ENCODE measurements around the gene TNFRSF6B. TPM values are rescaled to one million over a fixed set of nuclear protein-coding genes. Genes with fewer than 3 reads are reported as not detected.

Gene TNFRSF6B
- total RNA-seq, 1 experiment from 2014 or later = 4.6 TPM

DNA sequence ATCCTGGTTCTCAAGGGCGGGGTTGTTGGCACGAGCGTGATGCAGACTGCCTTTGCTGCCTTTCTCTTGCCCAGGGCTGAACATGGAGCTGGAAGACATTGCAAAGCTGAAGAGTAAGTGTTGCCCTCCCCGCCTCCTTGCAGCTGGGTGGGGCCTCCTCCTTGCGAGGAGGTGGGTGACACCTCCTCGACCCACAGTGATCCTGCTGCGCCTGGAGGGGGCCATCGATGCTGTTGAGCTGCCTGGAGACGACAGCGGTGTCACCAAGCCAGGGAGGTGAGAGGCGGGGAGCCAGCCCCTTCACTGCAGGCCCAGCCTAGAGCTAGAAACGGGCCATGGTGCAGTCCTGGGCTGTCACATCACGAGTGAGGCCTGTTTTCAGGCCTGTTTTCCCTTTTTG is 18.4 kb upstream of the TNFRSF6B start:
- Histone ChIP-seq H3K9me3 (ENCODE audit: low read length) (no peaks in the 10 kb centered on the region), H4K20me1 (ENCODE audit: insufficient read depth, low read depth, low read length) (no peaks in the 10 kb centered on the region), H3K9ac (ENCODE audit: low read length) (no peak overlapping the region), H3K79me2 (ENCODE audit: low read length) (no peaks in the 10 kb centered on the region), H3K36me3 (ENCODE audit: insufficient read depth, low read length) (no peaks in the 10 kb centered on the region), H3K27ac (ENCODE audit: low read length) (no peak overlapping the region), H3K4me3 (ENCODE audit: low read length) (no peak overlapping the region), H3K4me2 (ENCODE audit: low read depth, low read length, poor library complexity, severe bottlenecking) (no peak overlapping the region), H3K27me3 (ENCODE audit: low read length) (no peaks in the 10 kb centered on the region), H3K9me2 (replicated peaks; ENCODE audit: insufficient read depth, low read length) (no peaks in the 10 kb centered on the region), H2AFZ (ENCODE audit: low read length) (no peak overlapping the region), H3K4me1 (ENCODE audit: low read length) (no peaks in the 10 kb centered on the region)
- DNase-seq = no peak

DNA sequence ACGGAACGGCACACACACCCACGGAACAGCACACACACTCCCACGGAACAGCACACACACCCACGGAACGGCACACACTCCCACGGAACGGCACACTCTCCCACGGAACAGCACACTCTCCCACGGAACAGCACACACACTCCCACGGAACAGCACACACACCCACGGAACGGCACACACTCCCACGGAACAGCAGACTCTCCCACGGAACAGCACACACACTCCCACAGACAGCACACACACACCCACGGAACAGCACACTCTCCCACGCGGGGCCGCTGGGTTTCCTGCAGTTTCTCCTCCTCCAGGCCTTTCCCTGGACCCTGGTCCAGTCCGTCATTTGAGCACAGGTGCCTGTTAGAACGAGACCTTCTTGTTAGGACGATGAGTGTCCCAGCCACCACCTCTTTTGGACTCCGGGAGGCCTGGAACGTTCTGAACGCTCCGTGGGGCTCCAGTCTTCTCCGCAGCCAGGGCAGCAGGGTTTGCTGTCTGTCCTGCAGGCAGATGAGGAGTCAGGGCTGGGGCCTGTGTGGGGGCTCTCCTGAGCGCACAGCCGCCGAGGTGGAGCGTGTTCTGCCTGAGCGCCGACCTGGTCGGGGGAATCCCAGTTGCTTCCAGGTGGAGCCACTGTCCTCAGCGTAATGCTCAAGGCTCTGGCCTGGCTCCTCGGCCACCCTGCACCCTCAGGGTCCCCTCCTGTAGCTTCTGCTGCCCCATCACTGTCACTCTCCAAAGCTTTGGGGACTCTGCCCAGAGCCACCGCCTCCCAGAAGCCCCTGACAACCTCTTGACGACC is 17.6 kb upstream of the TNFRSF6B start:
- Histone ChIP-seq H2AFZ (ENCODE audit: low read length) (no peak overlapping the region), H3K9ac (ENCODE audit: low read length) (no peak overlapping the region), H3K27ac (ENCODE audit: low read length) (no peak overlapping the region), H3K4me1 (ENCODE audit: low read length) (no peaks in the 10 kb centered on the region), H3K79me2 (ENCODE audit: low read length) (no peaks in the 10 kb centered on the region), H3K36me3 (ENCODE audit: insufficient read depth, low read length) (no peaks in the 10 kb centered on the region), H4K20me1 (ENCODE audit: insufficient read depth, low read depth, low read length) (no peaks in the 10 kb centered on the region), H3K4me2 (ENCODE audit: low read depth, low read length, poor library complexity, severe bottlenecking) (no peak overlapping the region), H3K27me3 (ENCODE audit: low read length) (no peaks in the 10 kb centered on the region), H3K9me2 (replicated peaks; ENCODE audit: insufficient read depth, low read length) (no peaks in the 10 kb centered on the region), H3K4me3 (ENCODE audit: low read length) (no peak overlapping the region), H3K9me3 (ENCODE audit: low read length) (no peaks in the 10 kb centered on the region)
- no peak for DNase-seq

DNA sequence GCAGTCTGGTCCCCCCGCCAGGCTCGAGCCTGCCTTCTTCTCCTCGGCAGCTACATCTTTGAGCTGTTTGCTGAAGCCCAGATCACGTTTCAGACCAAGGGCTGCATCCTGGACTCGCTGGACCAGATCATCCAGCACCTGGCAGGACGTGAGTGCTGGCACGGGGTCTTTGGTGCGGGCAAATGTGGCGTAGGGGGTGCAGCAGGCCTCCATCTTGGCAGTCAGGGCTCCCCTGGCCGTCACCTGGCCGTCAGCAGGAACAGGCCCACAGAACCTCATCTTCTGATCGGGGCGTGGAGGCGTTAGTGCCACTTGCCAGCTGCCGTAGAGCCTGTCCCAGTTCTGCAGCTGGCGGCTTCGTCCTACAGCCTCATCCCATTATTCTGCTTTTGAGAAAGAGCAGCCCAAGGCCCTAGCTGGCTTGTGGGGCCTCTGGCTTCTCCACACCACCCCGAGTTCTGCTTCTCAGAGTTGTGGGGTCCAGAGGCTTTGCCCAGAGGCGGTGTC is 16.6 kb upstream of the TNFRSF6B start:
- H4K20me1 ChIP-seq (ENCODE audit: insufficient read depth, low read depth, low read length) = no peaks in the 10 kb centered on the region
- no peaks in the 10 kb centered on the region for H3K4me1 ChIP-seq (ENCODE audit: low read length)
- H2AFZ ChIP-seq (ENCODE audit: low read length) = no peak overlapping the region
- H3K36me3 ChIP-seq (ENCODE audit: insufficient read depth, low read length) = no peaks in the 10 kb centered on the region
- no peak overlapping the region for H3K27ac ChIP-seq (ENCODE audit: low read length)
- H3K27me3 ChIP-seq (ENCODE audit: low read length) = no peaks in the 10 kb centered on the region
- DNase-seq = no peak
- no peaks in the 10 kb centered on the region for H3K79me2 ChIP-seq (ENCODE audit: low read length)
- no peaks in the 10 kb centered on the region for H3K9me2 ChIP-seq (replicated peaks; ENCODE audit: insufficient read depth, low read length)
- no peaks in the 10 kb centered on the region for H3K9me3 ChIP-seq (ENCODE audit: low read length)
- H3K9ac ChIP-seq (ENCODE audit: low read length) = no peak overlapping the region
- H3K4me3 ChIP-seq (ENCODE audit: low read length) = no peak overlapping the region
- no peak overlapping the region for H3K4me2 ChIP-seq (ENCODE audit: low read depth, low read length, poor library complexity, severe bottlenecking)

DNA sequence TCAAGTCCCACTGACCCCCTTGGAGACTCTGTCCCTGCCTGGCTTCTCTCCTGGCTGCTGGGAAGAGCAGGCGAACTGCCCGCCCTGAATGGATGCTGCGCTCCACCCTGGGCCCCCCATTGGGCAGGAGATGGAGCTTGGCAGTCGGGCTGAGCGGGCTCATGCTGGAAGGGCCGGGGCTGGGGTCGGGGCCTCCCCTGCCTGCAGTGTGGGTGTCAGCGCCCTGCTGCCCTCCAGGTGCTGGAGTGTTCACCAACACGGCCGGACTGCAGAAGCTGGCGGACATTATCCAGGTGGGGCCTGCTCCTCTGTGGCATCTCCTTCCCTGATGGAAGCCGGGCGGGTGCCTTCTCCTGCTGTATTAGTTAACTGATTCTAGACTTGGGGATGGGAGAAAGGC is 16.0 kb upstream of the TNFRSF6B start:
- H3K9me3 ChIP-seq (ENCODE audit: low read length) = no peaks in the 10 kb centered on the region
- no peak overlapping the region for H3K9ac ChIP-seq (ENCODE audit: low read length)
- no peak for DNase-seq
- H3K27ac ChIP-seq (ENCODE audit: low read length) = no peak overlapping the region
- H3K4me1 ChIP-seq (ENCODE audit: low read length) = no peaks in the 10 kb centered on the region
- H3K4me3 ChIP-seq (ENCODE audit: low read length) = no peak overlapping the region
- H3K27me3 ChIP-seq (ENCODE audit: low read length) = no peaks in the 10 kb centered on the region
- H2AFZ ChIP-seq (ENCODE audit: low read length) = no peak overlapping the region
- H3K4me2 ChIP-seq (ENCODE audit: low read depth, low read length, poor library complexity, severe bottlenecking) = no peak overlapping the region
- H3K79me2 ChIP-seq (ENCODE audit: low read length) = no peaks in the 10 kb centered on the region
- H3K9me2 ChIP-seq (replicated peaks; ENCODE audit: insufficient read depth, low read length) = no peaks in the 10 kb centered on the region
- no peaks in the 10 kb centered on the region for H4K20me1 ChIP-seq (ENCODE audit: insufficient read depth, low read depth, low read length)
- H3K36me3 ChIP-seq (ENCODE audit: insufficient read depth, low read length) = no peaks in the 10 kb centered on the region

DNA sequence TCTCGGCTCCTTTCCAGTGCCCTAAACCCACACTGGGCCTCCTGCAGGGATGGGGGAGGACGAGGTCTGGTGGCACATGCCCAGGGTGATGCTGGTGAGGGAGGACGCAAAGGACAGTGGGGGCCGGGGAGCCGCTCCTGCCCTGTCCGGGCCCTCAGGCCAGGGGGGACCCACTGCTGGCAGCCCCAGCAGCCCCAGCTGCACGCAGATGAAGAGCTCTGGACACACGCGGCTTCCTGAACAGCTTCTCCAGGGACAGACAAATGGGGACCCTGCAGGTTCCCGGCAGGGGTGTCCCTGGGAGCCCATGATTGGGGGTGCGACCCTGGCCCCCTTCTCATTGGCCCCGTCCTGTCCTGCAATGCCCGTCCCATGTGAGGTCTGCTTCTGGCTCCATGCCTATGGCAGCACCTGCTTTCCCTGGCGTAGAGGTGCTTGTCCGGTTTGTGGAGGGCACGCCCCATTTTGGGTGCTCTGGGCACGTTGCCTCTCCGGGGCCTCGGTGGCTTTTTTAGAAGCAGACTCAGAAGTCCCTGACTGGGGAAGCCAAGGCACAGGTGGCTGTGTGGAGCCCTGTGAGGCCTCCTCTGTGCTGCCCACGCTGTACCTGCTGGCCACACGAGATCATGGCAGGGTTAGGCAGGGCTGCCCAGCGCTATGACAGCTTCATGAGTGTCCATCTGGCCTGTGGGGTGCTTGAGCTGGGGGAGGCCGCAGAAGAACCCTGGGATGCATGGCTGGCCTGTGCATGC is 15.4 kb upstream of the TNFRSF6B start:
- H3K4me3 ChIP-seq (ENCODE audit: low read length) = no peak overlapping the region
- H3K27ac ChIP-seq (ENCODE audit: low read length) = no peak overlapping the region
- H3K79me2 ChIP-seq (ENCODE audit: low read length) = no peaks in the 10 kb centered on the region
- H3K9me2 ChIP-seq (replicated peaks; ENCODE audit: insufficient read depth, low read length) = no peaks in the 10 kb centered on the region
- no peak overlapping the region for H3K9ac ChIP-seq (ENCODE audit: low read length)
- no peak overlapping the region for H3K4me2 ChIP-seq (ENCODE audit: low read depth, low read length, poor library complexity, severe bottlenecking)
- no peaks in the 10 kb centered on the region for H3K9me3 ChIP-seq (ENCODE audit: low read length)
- H4K20me1 ChIP-seq (ENCODE audit: insufficient read depth, low read depth, low read length) = no peaks in the 10 kb centered on the region
- no peak overlapping the region for H2AFZ ChIP-seq (ENCODE audit: low read length)
- H3K27me3 ChIP-seq (ENCODE audit: low read length) = no peaks in the 10 kb centered on the region
- no peaks in the 10 kb centered on the region for H3K4me1 ChIP-seq (ENCODE audit: low read length)
- H3K36me3 ChIP-seq (ENCODE audit: insufficient read depth, low read length) = no peaks in the 10 kb centered on the region
- no peak for DNase-seq

DNA sequence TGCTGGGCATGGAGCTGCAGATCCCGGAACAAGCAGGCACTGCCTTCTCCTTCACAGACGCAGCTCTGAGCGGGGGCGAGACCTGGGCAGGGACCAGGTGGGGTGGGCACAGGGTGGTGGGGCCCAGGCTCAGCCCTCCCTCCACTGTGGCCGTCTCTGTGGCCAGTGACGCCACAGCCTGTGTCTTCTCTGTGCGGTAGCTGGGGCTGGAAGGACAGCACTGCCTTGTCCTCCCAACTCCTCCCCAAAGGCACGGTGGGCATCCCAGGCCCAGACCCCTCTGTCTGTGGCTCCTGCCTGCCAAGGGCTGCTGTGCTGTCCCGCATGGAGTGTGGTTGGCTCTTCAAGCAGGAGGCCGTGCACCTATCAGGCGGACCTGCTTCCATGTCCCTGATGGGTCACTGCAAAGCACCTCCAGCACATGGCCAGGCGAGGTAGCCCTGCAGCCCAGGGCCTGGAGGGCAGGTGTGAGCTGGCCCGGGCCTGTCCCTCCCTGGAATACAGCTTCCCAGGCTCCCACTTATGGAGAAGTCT is 14.8 kb upstream of the TNFRSF6B start:
- no peaks in the 10 kb centered on the region for H3K36me3 ChIP-seq (ENCODE audit: insufficient read depth, low read length)
- H3K4me3 ChIP-seq (ENCODE audit: low read length) = no peak overlapping the region
- no peaks in the 10 kb centered on the region for H3K9me3 ChIP-seq (ENCODE audit: low read length)
- no peak overlapping the region for H3K4me2 ChIP-seq (ENCODE audit: low read depth, low read length, poor library complexity, severe bottlenecking)
- no peaks in the 10 kb centered on the region for H3K4me1 ChIP-seq (ENCODE audit: low read length)
- no peaks in the 10 kb centered on the region for H3K79me2 ChIP-seq (ENCODE audit: low read length)
- no peak for DNase-seq
- no peak overlapping the region for H3K27ac ChIP-seq (ENCODE audit: low read length)
- no peaks in the 10 kb centered on the region for H3K9me2 ChIP-seq (replicated peaks; ENCODE audit: insufficient read depth, low read length)
- no peak overlapping the region for H2AFZ ChIP-seq (ENCODE audit: low read length)
- H3K27me3 ChIP-seq (ENCODE audit: low read length) = no peaks in the 10 kb centered on the region
- H3K9ac ChIP-seq (ENCODE audit: low read length) = no peak overlapping the region
- H4K20me1 ChIP-seq (ENCODE audit: insufficient read depth, low read depth, low read length) = no peaks in the 10 kb centered on the region

DNA sequence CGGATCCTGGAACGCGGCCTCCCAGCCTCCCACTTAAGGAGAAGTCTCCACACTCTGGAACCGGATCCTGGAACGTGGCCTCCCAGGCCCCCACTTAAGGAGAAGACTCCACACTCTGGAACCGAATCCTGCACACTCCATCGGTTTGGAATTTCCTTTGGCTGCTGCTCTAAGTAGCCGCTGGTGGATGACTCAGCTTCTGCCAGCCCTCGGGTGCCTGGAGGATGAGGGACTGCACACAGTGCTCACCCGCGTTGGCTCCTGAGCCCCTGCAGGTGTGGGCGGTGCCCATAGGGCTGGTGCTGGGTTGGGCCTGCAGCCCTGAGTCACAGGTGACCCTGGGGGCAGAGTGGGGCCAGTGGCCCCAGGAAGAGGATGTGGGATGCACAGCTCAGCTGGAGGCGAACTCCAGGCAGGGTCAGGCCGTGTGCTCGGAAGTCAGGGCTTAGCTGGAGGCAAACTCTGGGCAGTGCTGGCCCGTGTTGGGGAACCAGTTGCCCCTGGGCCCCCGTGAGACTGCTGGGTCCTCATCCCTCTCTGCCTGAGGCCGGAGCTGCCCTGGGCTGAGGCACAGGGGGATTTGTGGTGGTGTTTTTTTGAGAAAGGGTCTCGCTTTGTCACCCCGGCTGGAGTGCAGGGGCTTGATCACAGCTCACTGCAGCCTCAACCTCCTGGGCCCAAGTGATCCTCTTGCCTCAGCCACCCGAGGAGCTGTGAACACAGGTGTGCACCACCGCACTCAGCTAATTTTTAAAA is 13.9 kb upstream of the TNFRSF6B start:
- Histone ChIP-seq H3K4me2 (ENCODE audit: low read depth, low read length, poor library complexity, severe bottlenecking) (no peak overlapping the region), H3K9me3 (ENCODE audit: low read length) (no peaks in the 10 kb centered on the region)
- no peak for DNase-seq

More for the DNA sequence above, 13.9 kb upstream of the TNFRSF6B start:
- Histone ChIP-seq H3K27me3 (ENCODE audit: low read length) (no peaks in the 10 kb centered on the region), H3K9ac (ENCODE audit: low read length) (no peak overlapping the region), H3K9me2 (replicated peaks; ENCODE audit: insufficient read depth, low read length) (no peaks in the 10 kb centered on the region), H3K27ac (ENCODE audit: low read length) (no peak overlapping the region), H4K20me1 (ENCODE audit: insufficient read depth, low read depth, low read length) (no peaks in the 10 kb centered on the region), H3K36me3 (ENCODE audit: insufficient read depth, low read length) (no peaks in the 10 kb centered on the region), H3K4me3 (ENCODE audit: low read length) (no peak overlapping the region), H2AFZ (ENCODE audit: low read length) (no peak overlapping the region), H3K79me2 (ENCODE audit: low read length) (no peaks in the 10 kb centered on the region), H3K4me1 (ENCODE audit: low read length) (no peaks in the 10 kb centered on the region)

Data from Karpas-422 (cell line).